DOHH2 (cell line): ENCODE results near the gene HIVEP3.
A peak's percentile ranks its signal among the peaks of the same experiment; 100 is the strongest.

ENCODE experiments used
- H3F3A ChIP-seq: fragments of 200-600 bp; sonication (generic), shearing (Covaris generic); 2 replicates; pipeline ENCODE4 v1.6.0; 2016; ENCODE audit warnings: antibody characterized with exemption, mild to moderate bottlenecking; ENCODE audit not compliant: control insufficient read depth, insufficient read depth
- H3K27ac ChIP-seq: fragments of 200-600 bp; sonication (generic); 2 replicates; pipeline ENCODE4 v1.5.1; 2014; ENCODE audit warnings: low read depth, mild to moderate bottlenecking, low read length, moderate library complexity
- H3K27me3 ChIP-seq: fragments of 200-600 bp; sonication (generic); 2 replicates; pipeline ENCODE4 v1.6.1; 2014; ENCODE audit warnings: mild to moderate bottlenecking, low read length, mixed read lengths; ENCODE audit not compliant: control insufficient read depth
- H3K36me3 ChIP-seq: fragments of 200-600 bp; sonication (generic); 2 replicates; pipeline ENCODE4 v1.6.1; 2014; ENCODE audit warnings: mild to moderate bottlenecking, low read length, moderate library complexity, mixed read lengths; ENCODE audit not compliant: control insufficient read depth
- H3K4me1 ChIP-seq: fragments of 200-600 bp; sonication (generic); 2 replicates; pipeline ENCODE4 v1.6.1; 2014; ENCODE audit warnings: mild to moderate bottlenecking, low read length, mixed read lengths; ENCODE audit not compliant: control insufficient read depth
- H3K4me2 ChIP-seq: fragments of 200-600 bp; sonication (generic); 2 replicates; pipeline ENCODE4 v1.6.0; 2014; ENCODE audit warnings: mild to moderate bottlenecking, low read length, moderate library complexity
- H3K4me3 ChIP-seq: fragments of 200-600 bp; sonication (generic); 2 replicates; pipeline ENCODE4 v1.5.1; 2014; ENCODE audit warnings: mild to moderate bottlenecking, low read length, mixed read lengths
- H3K79me2 ChIP-seq: fragments of 200-600 bp; sonication (generic); 2 replicates; pipeline ENCODE4 v1.6.1; 2014; ENCODE audit warnings: mild to moderate bottlenecking, low read length, mixed read lengths; ENCODE audit not compliant: control insufficient read depth
- H3K9me2 ChIP-seq: fragments of 200-600 bp; sonication (generic); replicated peaks from 2 replicates; pipeline ENCODE4 v1.6.1; 2014; ENCODE audit warnings: mild to moderate bottlenecking, low read length, mixed read lengths; ENCODE audit not compliant: control insufficient read depth
- H3K9me3 ChIP-seq: fragments of 200-600 bp; sonication (generic); 2 replicates; pipeline ENCODE4 v1.6.1; 2014; ENCODE audit warnings: antibody characterized with exemption, low read length, mixed read lengths; ENCODE audit not compliant: control insufficient read depth, insufficient read depth
- H4K20me1 ChIP-seq: fragments of 200-600 bp; sonication (generic); 2 replicates; pipeline ENCODE4 v1.6.0; 2014; ENCODE audit warnings: low read depth, mild to moderate bottlenecking, antibody characterized with exemption, low read length, moderate library complexity; ENCODE audit not compliant: control insufficient read depth, insufficient read depth
- CTCF ChIP-seq: fragments of 200-600 bp; sonication (generic); IDR thresholded peaks from one replicate; pipeline ENCODE4 v1.5.1; 2014; ENCODE audit warnings: antibody characterized with exemption, mild to moderate bottlenecking, low read depth, low read length; ENCODE audit not compliant: poor library complexity, severe bottlenecking
- EZH2phosphoT487 ChIP-seq: fragments of 200-600 bp; sonication (generic); IDR thresholded peaks from 2 replicates; pipeline ENCODE4 v1.6.1; 2017; ENCODE audit warnings: borderline replicate concordance, mild to moderate bottlenecking, antibody characterized with exemption, low read length, moderate library complexity, mixed read lengths

Gene HIVEP3

GRCh38 chr1:41517062-41517438 is 401.7 kb downstream of the HIVEP3 start:
- Histone ChIP-seq H3K4me2 (no peak overlapping the region), H3F3A (no peaks in the 10 kb centered on the region), H3K4me3 (no peak overlapping the region)

GRCh38 chr1:41516168-41517061 is 402.3 kb downstream of the HIVEP3 start:
- no peaks in the 10 kb centered on the region for H3K9me3 ChIP-seq
- H3F3A ChIP-seq, result no peaks in the 10 kb centered on the region
- H3K4me2 ChIP-seq, result peak overlapping the region; percentile 51
- H4K20me1 ChIP-seq, result no peaks in the 10 kb centered on the region
- H3K27ac ChIP-seq, result no peak overlapping the region
- peak overlapping the region; percentile 32; the same call in 1 of the 2 replicates for H3K4me3 ChIP-seq
- H3K27me3 ChIP-seq, result no peaks in the 10 kb centered on the region; the same call in none of the 2 replicates
- no peaks in the 10 kb centered on the region for H3K9me2 ChIP-seq
- TF ChIP-seq EZH2phosphoT487 (no peak), CTCF (peak; percentile 91)
- H3K4me1 ChIP-seq, result peaks cover 6% of the 10 kb centered on the region
- no peaks in the 10 kb centered on the region for H3K36me3 ChIP-seq
- no peaks in the 10 kb centered on the region for H3K79me2 ChIP-seq

More at GRCh38 chr1:41517062-41517438, 401.7 kb downstream of the HIVEP3 start:
- Histone ChIP-seq H3K79me2 (no peaks in the 10 kb centered on the region), H4K20me1 (no peaks in the 10 kb centered on the region), H3K9me2 (no peaks in the 10 kb centered on the region), H3K27ac (no peak overlapping the region), H3K36me3 (no peaks in the 10 kb centered on the region), H3K9me3 (no peaks in the 10 kb centered on the region), H3K4me1 (peaks cover 6% of the 10 kb centered on the region), H3K27me3 (no peaks in the 10 kb centered on the region; the same call in none of the 2 replicates)
- no peak for TF ChIP-seq EZH2phosphoT487
- no peak for TF ChIP-seq CTCF

- no peak overlapping the region for H3K4me3 ChIP-seq
- TF ChIP-seq EZH2phosphoT487, result no peak
- no peak for TF ChIP-seq CTCF
- H3K36me3 ChIP-seq, result no peaks in the 10 kb centered on the region
- H3K4me1 ChIP-seq, result peaks cover 6% of the 10 kb centered on the region
- H3K9me3 ChIP-seq, result no peaks in the 10 kb centered on the region
- no peak overlapping the region for H3K4me2 ChIP-seq
- no peaks in the 10 kb centered on the region for H3K79me2 ChIP-seq
- H3K27ac ChIP-seq, result no peak overlapping the region
- H3K27me3 ChIP-seq, result no peaks in the 10 kb centered on the region; the same call in none of the 2 replicates
- no peaks in the 10 kb centered on the region for H3F3A ChIP-seq
- H4K20me1 ChIP-seq, result no peaks in the 10 kb centered on the region
- H3K9me2 ChIP-seq, result no peaks in the 10 kb centered on the region
Observed at GRCh38 chr1:41515778-41516167, 402.9 kb downstream of the HIVEP3 start.
